CD1c-positive myeloid dendritic cell (primary cell): ENCODE measurements around the gene ETS2.

Source experiments
- DNase-seq: peaks from one replicate; pipeline ENCODE4 v3.0.0-alpha.2; 2016; ENCODE audit errors: extremely low spot score

ETS2 gene

GRCh38 chr21:38805328-38806152, at the start of gene ETS2:
Gene ETS2, plus strand, starts transcription at chr21:38805929. Its CDS starts 4,106 bp downstream, at chr21:38810035.
- peak; percentile 93 for DNase-seq

- no peak for DNase-seq
Measured at GRCh38 chr21:38756746-38757145, 49.0 kb upstream of the ETS2 start.

- DNase-seq, result no peak
Measured at GRCh38 chr21:38758501-38759214, 47.1 kb upstream of the ETS2 start.

- DNase-seq, result no peak
Measured at GRCh38 chr21:38759413-38759812, 46.3 kb upstream of the ETS2 start.

GRCh38 chr21:38760017-38760761, 45.5 kb upstream of the ETS2 start:
- DNase-seq, result no peak

GRCh38 chr21:38760762-38761155, 45.0 kb upstream of the ETS2 start:
- no peak for DNase-seq

GRCh38 chr21:38761531-38761930, 44.2 kb upstream of the ETS2 start:
- no peak for DNase-seq

GRCh38 chr21:38765056-38765455, 40.7 kb upstream of the ETS2 start:
- no peak for DNase-seq

- DNase-seq, result peak; percentile 72
Measured at GRCh38 chr21:38766987-38767722, 38.6 kb upstream of the ETS2 start.

- peak; percentile 24 for DNase-seq
Measured at GRCh38 chr21:38768471-38769063, 37.2 kb upstream of the ETS2 start.

- no peak for DNase-seq
Measured at GRCh38 chr21:38769191-38769780, 36.4 kb upstream of the ETS2 start.

GRCh38 chr21:38770660-38771059, 35.1 kb upstream of the ETS2 start:
- DNase-seq, result no peak

- DNase-seq, result no peak
Measured at GRCh38 chr21:38771536-38771935, 34.2 kb upstream of the ETS2 start.

GRCh38 chr21:38772646-38773045, 33.1 kb upstream of the ETS2 start:
- DNase-seq, result peak; percentile 60

- DNase-seq, result peak; percentile 64
Measured at GRCh38 chr21:38773099-38774061, 32.3 kb upstream of the ETS2 start.

- DNase-seq, result no peak
Measured at GRCh38 chr21:38774152-38774551, 31.6 kb upstream of the ETS2 start.

GRCh38 chr21:38774586-38775285, 31.0 kb upstream of the ETS2 start:
- no peak for DNase-seq

- no peak for DNase-seq
Measured at GRCh38 chr21:38775733-38776132, 30.0 kb upstream of the ETS2 start.

GRCh38 chr21:38777015-38777414, 28.7 kb upstream of the ETS2 start:
- no peak for DNase-seq
